Forelimb muscle (tissue), 1 donor: ENCODE measurements around the gene XKR8. TPM values are rescaled to one million over a fixed set of nuclear protein-coding genes. Genes with fewer than 3 reads are reported as not detected.
"Not testable (repeated sequence)": the region's sequence is repeated elsewhere in the genome, so short reads cannot be mapped to it uniquely, and the experiment has no call there.

ENCODE experiments used
- DNase-seq: peaks from one replicate; pipeline ENCODE4 v3.0.0-alpha.2; 2013; ENCODE audit warnings: low read depth
- polyA plus RNA-seq: library from polyadenylated mRNA; unstranded; fragments of 120-200 nt; gene quantifications from one replicate; pipeline ENCODE4 v1.2.1, GENCODE V29; 2013; ENCODE audit not compliant: insufficient read length

The XKR8 gene
- polyA plus RNA-seq, 1 donor = 7.8 TPM

GRCh38 chr1:27992276-27992675, 32.5 kb downstream of the XKR8 start:
- no peak for DNase-seq

- DNase-seq = no peak
Measured at GRCh38 chr1:27993241-27993640, 33.5 kb downstream of the XKR8 start.

- no peak for DNase-seq
Measured at GRCh38 chr1:27994060-27994459, 34.3 kb downstream of the XKR8 start.

- DNase-seq = not testable (repeated sequence)
Measured at GRCh38 chr1:27994526-27994925, 34.8 kb downstream of the XKR8 start.

GRCh38 chr1:27999055-27999454, 39.3 kb downstream of the XKR8 start:
- DNase-seq = no peak

GRCh38 chr1:28002600-28002999, 42.8 kb downstream of the XKR8 start:
- no peak for DNase-seq

- not testable (repeated sequence) for DNase-seq
Measured at GRCh38 chr1:28003117-28003516, 43.3 kb downstream of the XKR8 start.

GRCh38 chr1:28010969-28011368, 51.2 kb downstream of the XKR8 start:
- DNase-seq = no peak

Other genes starting within 250 kb of the XKR8 start
- 20.0 TPM for gene FAM76A, start 234.0 kb upstream of the XKR8 start, polyA plus RNA-seq
- 30.7 TPM for gene STX12, start 186.8 kb upstream of the XKR8 start, polyA plus RNA-seq
- 29.0 TPM for gene PPP1R8, start 129.2 kb upstream of the XKR8 start, polyA plus RNA-seq
- gene THEMIS2, start 87.4 kb upstream of the XKR8 start, polyA plus RNA-seq = 2.0 TPM
- gene RPA2, start 45.4 kb upstream of the XKR8 start, polyA plus RNA-seq = 38.7 TPM
- 0.23 TPM for gene SMPDL3B, start 25.0 kb upstream of the XKR8 start, polyA plus RNA-seq
- 16.5 TPM for gene EYA3, start 128.6 kb downstream of the XKR8 start, polyA plus RNA-seq
- 1.7 TPM for gene PTAFR, start 216.7 kb downstream of the XKR8 start, polyA plus RNA-seq